H9 (cell line): ENCODE results near the gene CWC27. TPM values are rescaled to one million over a fixed set of nuclear protein-coding genes. Genes with fewer than 3 reads are reported as not detected.

Source experiments
- DNase-seq: peaks from one replicate; pipeline ENCODE4 v3.0.0-alpha.2; 2017
- H2AFZ ChIP-seq: one replicate; pipeline ENCODE4 v1.6.1; 2013; ENCODE audit warnings: mild to moderate bottlenecking, low read length, control low read depth, moderate library complexity
- H2AK5ac ChIP-seq: 2 replicates; pipeline ENCODE4 v1.6.1; 2013; ENCODE audit warnings: low read length, control low read depth, mixed read lengths; ENCODE audit not compliant: insufficient read length
- H2BK120ac ChIP-seq: one replicate; pipeline ENCODE4 v1.6.1; 2013; ENCODE audit warnings: low read depth, mild to moderate bottlenecking, low read length, control low read depth, inconsistent platforms; ENCODE audit not compliant: poor library complexity, severe bottlenecking
- H2BK12ac ChIP-seq: 2 replicates; pipeline ENCODE4 v1.6.1; 2013; ENCODE audit warnings: low read length, control low read depth, mixed read lengths, low read depth; ENCODE audit not compliant: insufficient read length
- H2BK15ac ChIP-seq: 2 replicates; pipeline ENCODE4 v1.6.1; 2013; ENCODE audit warnings: low read depth, low read length, control low read depth
- H2BK20ac ChIP-seq: one replicate; pipeline ENCODE4 v1.6.1; 2013; ENCODE audit warnings: low read depth, mild to moderate bottlenecking, low read length, control low read depth, inconsistent platforms; ENCODE audit not compliant: poor library complexity, severe bottlenecking
- H2BK5ac ChIP-seq: 2 replicates; pipeline ENCODE4 v1.6.1; 2013; ENCODE audit warnings: low read length, control low read depth, mixed read lengths; ENCODE audit not compliant: insufficient read length
- H3K14ac ChIP-seq: 2 replicates; pipeline ENCODE4 v1.6.1; 2013; ENCODE audit warnings: low read length, control low read depth; ENCODE audit not compliant: insufficient read depth
- H3K18ac ChIP-seq: 2 replicates; pipeline ENCODE4 v1.6.1; 2013; ENCODE audit warnings: low read depth, mild to moderate bottlenecking, mixed read lengths, low read length, control low read depth; ENCODE audit not compliant: insufficient read length
- H3K23ac ChIP-seq: 2 replicates; pipeline ENCODE4 v1.6.1; 2013; ENCODE audit warnings: low read length, control low read depth, mixed read lengths, low read depth; ENCODE audit not compliant: insufficient read length
- H3K23me2 ChIP-seq: 2 replicates; pipeline ENCODE4 v1.6.1; 2013; ENCODE audit warnings: low read depth, mild to moderate bottlenecking, mixed read lengths, low read length, control low read depth; ENCODE audit not compliant: insufficient read length, poor library complexity, severe bottlenecking
- H3K27ac ChIP-seq: 2 replicates; pipeline ENCODE4 v1.5.1; 2013; ENCODE audit warnings: low read length, control low read depth, mixed read lengths, low read depth; ENCODE audit not compliant: insufficient read length
- H3K27me3 ChIP-seq: 2 replicates; pipeline ENCODE4 v1.6.1; 2013; ENCODE audit warnings: low read length, control low read depth, inconsistent platforms; ENCODE audit not compliant: insufficient read depth
- H3K4ac ChIP-seq: 2 replicates; pipeline ENCODE4 v1.6.1; 2013; ENCODE audit warnings: low read depth, mild to moderate bottlenecking, control low read depth, inconsistent platforms, low read length, moderate library complexity
- H3K4me1 ChIP-seq: 2 replicates; pipeline ENCODE4 v1.6.1; 2013; ENCODE audit warnings: low read length, control low read depth, inconsistent platforms; ENCODE audit not compliant: insufficient read depth
- H3K4me2 ChIP-seq: 2 replicates; pipeline ENCODE4 v1.6.1; 2013; ENCODE audit warnings: low read length, control low read depth, mixed read lengths; ENCODE audit not compliant: insufficient read length, insufficient read depth
- H3K56ac ChIP-seq: 2 replicates; pipeline ENCODE4 v1.6.1; 2013; ENCODE audit warnings: low read depth, mild to moderate bottlenecking, mixed read lengths, low read length, control low read depth; ENCODE audit not compliant: insufficient read length
- H3K79me1 ChIP-seq: 2 replicates; pipeline ENCODE4 v1.6.1; 2013; ENCODE audit warnings: low read depth, mild to moderate bottlenecking, moderate library complexity, low read length, control low read depth, inconsistent platforms; ENCODE audit not compliant: insufficient read depth, poor library complexity, severe bottlenecking
- H3K79me2 ChIP-seq: 2 replicates; pipeline ENCODE4 v1.6.1; 2013; ENCODE audit warnings: low read length, control low read depth, inconsistent platforms; ENCODE audit not compliant: insufficient read depth
- H3K9ac ChIP-seq: 2 replicates; pipeline ENCODE4 v1.6.1; 2013; ENCODE audit warnings: low read length, control low read depth, mixed read lengths; ENCODE audit not compliant: insufficient read length; ENCODE audit errors: extremely low read depth
- H3K9me3 ChIP-seq: one replicate; pipeline ENCODE4 v1.6.1; 2013; ENCODE audit warnings: low read depth, low read length, inconsistent platforms; ENCODE audit not compliant: control insufficient read depth
- H3T11ph ChIP-seq: one replicate; pipeline ENCODE4 v1.6.1; 2013; ENCODE audit warnings: mild to moderate bottlenecking, low read length, control low read depth, inconsistent platforms
- H4K20me1 ChIP-seq: one replicate; pipeline ENCODE4 v1.6.1; 2013; ENCODE audit not compliant: control insufficient read depth, insufficient read length, insufficient read depth
- H4K5ac ChIP-seq: 2 replicates; pipeline ENCODE4 v1.6.1; 2013; ENCODE audit warnings: low read depth, mild to moderate bottlenecking, mixed read lengths, low read length, control low read depth; ENCODE audit not compliant: insufficient read length
- H4K8ac ChIP-seq: replicated peaks from 2 replicates; pipeline ENCODE4 v1.6.1; 2013; ENCODE audit warnings: low read length, control low read depth, mixed read lengths, low read depth; ENCODE audit not compliant: insufficient read length
- H4K91ac ChIP-seq: 2 replicates; pipeline ENCODE4 v1.6.1; 2013; ENCODE audit warnings: low read depth, mild to moderate bottlenecking, moderate library complexity, mixed read lengths, low read length, control low read depth; ENCODE audit not compliant: insufficient read length
- H3K27ac Mint-ChIP-seq, 3 experiments: 2 replicates in 2 of 3; 3 replicates in 1 of 3; pipeline ENCODE4 v1.8.0; 2020 to 2021; ENCODE audit warnings: mixed read lengths in 3 of 3, mild to moderate bottlenecking in 1 of 3, moderate library complexity in 1 of 3
- H3K27me3 Mint-ChIP-seq: 2 replicates; pipeline ENCODE4 v1.8.0; 2021; ENCODE audit warnings: low read depth, mild to moderate bottlenecking, moderate library complexity, mixed read lengths
- H3K36me3 Mint-ChIP-seq, 3 experiments: 2 replicates in 2 of 3; 3 replicates in 1 of 3; pipeline ENCODE4 v1.8.0; 2020 to 2021; ENCODE audit warnings: low read depth in 3 of 3, mixed read lengths in 3 of 3; ENCODE audit not compliant: insufficient read depth in 1 of 3
- H3K4me1 Mint-ChIP-seq, 2 experiments: 2 replicates each; pipeline ENCODE4 v1.8.0; 2020; ENCODE audit warnings: mixed read lengths in 2 of 2
- H3K4me3 Mint-ChIP-seq, 2 experiments: 2 replicates in 1 of 2; 3 replicates in 1 of 2; pipeline ENCODE4 v1.8.0; 2020 to 2021; ENCODE audit warnings: mild to moderate bottlenecking in 2 of 2, mixed read lengths in 2 of 2, moderate library complexity in 1 of 2
- H3K9me3 Mint-ChIP-seq, 2 experiments: 2 replicates in 1 of 2; 3 replicates in 1 of 2; pipeline ENCODE4 v1.8.0; 2020; ENCODE audit warnings: mild to moderate bottlenecking in 2 of 2, mixed read lengths in 2 of 2, moderate library complexity in 1 of 2
- WGBS: extraction: QIAGEN DNeasy Blood & Tissue Kit; methylation state at CpG from one replicate; pipeline ENCODE4 v1.1.7; 2013; ENCODE audit warnings: missing lambda C conversion rate, low lambda C conversion rate, mixed read lengths; ENCODE audit not compliant: insufficient read length; ENCODE audit errors: extremely low coverage; 5-methylcytosine and 5-hydroxymethylcytosine counted together
- total RNA-seq: library from RNA; stranded (reverse); gene quantifications from 2 replicates; pipeline ENCODE4 v1.2.1, GENCODE V29; 2021
- TF ChIP-seq, protein P1 (sequence below): fragments of 200-600 bp; sonication (generic); conservative IDR thresholded peaks from 3 replicates; pipeline ENCODE4 v1.8.0; 2021; ENCODE audit warnings: antibody characterized with exemption, mild to moderate bottlenecking

Gene CWC27
- total RNA-seq, 1 experiment from 2014 or later, result 41.9 TPM

DNA sequence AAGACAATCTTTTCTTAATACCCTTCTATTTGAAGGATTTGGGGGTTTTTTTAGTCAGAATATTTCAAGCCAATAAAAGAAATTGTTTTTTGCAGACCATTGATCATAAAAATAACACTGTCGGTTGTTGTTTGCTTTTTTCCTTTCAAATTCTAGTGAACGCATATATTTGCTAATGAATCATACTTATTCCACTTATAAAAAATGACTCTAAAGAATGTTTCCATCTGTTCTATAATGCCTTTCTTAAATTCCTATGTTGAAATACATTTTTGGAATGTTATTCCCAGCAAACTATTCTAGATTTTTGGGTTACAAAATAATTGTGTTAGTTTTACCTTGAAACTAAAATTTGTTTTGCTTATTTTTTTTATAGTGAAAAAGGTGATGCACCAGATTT is 32.2 kb downstream of the CWC27 start:
- Mint-ChIP-seq H3K9me3 (peaks cover 0 to 3% of the 10 kb centered on the region in 2 experiments; a peak in 2 of 5 replicates), H3K27ac (no peak overlapping the region), H3K36me3 (peaks cover 1 to 8% (median 7%) of the 10 kb centered on the region in 3 experiments; a peak in 6 of 7 replicates), H3K27me3 (no peaks in the 10 kb centered on the region), H3K4me1 (peaks cover 3% of the 10 kb centered on the region in 2 experiments; a peak in 1 of 4 replicates), H3K4me3 (no peak overlapping the region)
- Histone ChIP-seq H3K9ac (no peak overlapping the region), H3K23ac (no peak overlapping the region), H4K5ac (no peak overlapping the region), H3K4me1 (no peaks in the 10 kb centered on the region), H2BK120ac (no peak overlapping the region), H3K79me2 (no peaks in the 10 kb centered on the region), H3K79me1 (no peaks in the 10 kb centered on the region), H3K23me2 (no peaks in the 10 kb centered on the region), H3K18ac (no peak overlapping the region), H3K27me3 (no peaks in the 10 kb centered on the region), H4K20me1 (no peaks in the 10 kb centered on the region), H2AK5ac (no peak overlapping the region), H4K8ac (no peak overlapping the region), H2BK12ac (no peak overlapping the region), H2AFZ (no peak overlapping the region), H3K4ac (no peak overlapping the region), H3K14ac (no peak overlapping the region), H3T11ph (no peak overlapping the region), H2BK5ac (no peak overlapping the region), H2BK20ac (no peak overlapping the region), H3K27ac (no peak overlapping the region), H3K9me3 (no peaks in the 10 kb centered on the region), H4K91ac (no peak overlapping the region), H2BK15ac (no peak overlapping the region), H3K56ac (no peak overlapping the region), H3K4me2 (no peak overlapping the region)
- TF ChIP-seq, protein P1, sequence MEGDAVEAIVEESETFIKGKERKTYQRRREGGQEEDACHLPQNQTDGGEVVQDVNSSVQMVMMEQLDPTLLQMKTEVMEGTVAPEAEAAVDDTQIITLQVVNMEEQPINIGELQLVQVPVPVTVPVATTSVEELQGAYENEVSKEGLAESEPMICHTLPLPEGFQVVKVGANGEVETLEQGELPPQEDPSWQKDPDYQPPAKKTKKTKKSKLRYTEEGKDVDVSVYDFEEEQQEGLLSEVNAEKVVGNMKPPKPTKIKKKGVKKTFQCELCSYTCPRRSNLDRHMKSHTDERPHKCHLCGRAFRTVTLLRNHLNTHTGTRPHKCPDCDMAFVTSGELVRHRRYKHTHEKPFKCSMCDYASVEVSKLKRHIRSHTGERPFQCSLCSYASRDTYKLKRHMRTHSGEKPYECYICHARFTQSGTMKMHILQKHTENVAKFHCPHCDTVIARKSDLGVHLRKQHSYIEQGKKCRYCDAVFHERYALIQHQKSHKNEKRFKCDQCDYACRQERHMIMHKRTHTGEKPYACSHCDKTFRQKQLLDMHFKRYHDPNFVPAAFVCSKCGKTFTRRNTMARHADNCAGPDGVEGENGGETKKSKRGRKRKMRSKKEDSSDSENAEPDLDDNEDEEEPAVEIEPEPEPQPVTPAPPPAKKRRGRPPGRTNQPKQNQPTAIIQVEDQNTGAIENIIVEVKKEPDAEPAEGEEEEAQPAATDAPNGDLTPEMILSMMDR, result no peak
- no peak for DNase-seq
- WGBS, result no CpG with 5 or more reads among the region's 2 CpGs
